Activated CD8-positive, alpha-beta memory T cell treated with anti-CD3 and anti-CD28 coated beads, Interleukin-2, amount 10 ng/mL, durations not matched to agents 7 days and 5 days (primary cell): Measurements from ENCODE around the gene CDK19. TPM values are rescaled to one million over a fixed set of nuclear protein-coding genes. Genes with fewer than 3 reads are reported as not detected.
"Not testable (repeated sequence)": the region's sequence is repeated elsewhere in the genome, so short reads cannot be mapped to it uniquely, and the experiment has no call there.

Experiments used
- ATAC-seq: fragments of 150-1000 bp; cut with Tn5 transposase; one replicate; pipeline ENCODE4 v1.10.0; 2021; ENCODE audit warnings: moderate library complexity
- CTCF ChIA-PET: fragments of 350-600 bp; sonication (Branson Sonifier 250); formaldehyde crosslinking; loops from one replicate; lab custom pipeline; 2021; ENCODE audit warnings: antibody characterized with exemption; lab: Charles Lee
- DNase-seq: peaks from one replicate; pipeline ENCODE4 v3.0.0-alpha.2; 2020
- H3K27ac Mint-ChIP-seq: one replicate; pipeline ENCODE4 v1.8.0; 2021; ENCODE audit warnings: mild to moderate bottlenecking, mixed read lengths
- H3K27me3 Mint-ChIP-seq: one replicate; pipeline ENCODE4 v1.8.0; 2021; ENCODE audit warnings: mixed read lengths
- H3K36me3 Mint-ChIP-seq: one replicate; pipeline ENCODE4 v1.8.0; 2021; ENCODE audit warnings: mild to moderate bottlenecking, mixed read lengths
- H3K4me1 Mint-ChIP-seq: one replicate; pipeline ENCODE4 v1.8.0; 2021; ENCODE audit warnings: mixed read lengths
- H3K4me3 Mint-ChIP-seq: one replicate; pipeline ENCODE4 v1.8.0; 2021; ENCODE audit warnings: mild to moderate bottlenecking, moderate library complexity, mixed read lengths
- H3K9me3 Mint-ChIP-seq: one replicate; pipeline ENCODE4 v1.8.0; 2022; ENCODE audit warnings: low read depth, mixed read lengths
- total RNA-seq, 2 experiments: library from RNA; stranded (reverse); gene quantifications; one replicate each; pipeline ENCODE4 v1.2.3, GENCODE V29; 2021

Gene CDK19
- total RNA-seq, 2 experiments from 2014 or later: 27.8 to 29.4 TPM

- H3K4me1 Mint-ChIP-seq: peaks cover 2% of the 10 kb centered on the region
- no peaks in the 10 kb centered on the region for H3K9me3 Mint-ChIP-seq
- H3K27ac Mint-ChIP-seq: no peak overlapping the region
- H3K4me3 Mint-ChIP-seq: no peak overlapping the region
- H3K27me3 Mint-ChIP-seq: no peaks in the 10 kb centered on the region
- no peak for DNase-seq
- no peak for ATAC-seq
- CTCF ChIA-PET: no interaction called here
- H3K36me3 Mint-ChIP-seq: peaks cover 12% of the 10 kb centered on the region
Measured at GRCh38 chr6:110609101-110609500, 206.2 kb downstream of the CDK19 start.

- no peak overlapping the region for H3K4me3 Mint-ChIP-seq
- no peak for DNase-seq
- no peaks in the 10 kb centered on the region for H3K9me3 Mint-ChIP-seq
- peaks cover 12% of the 10 kb centered on the region for H3K36me3 Mint-ChIP-seq
- CTCF ChIA-PET: interaction anchor here (0.7 kb wide), 2 partner anchors 105 to 497 kb away, joined by 3 to 6 read pairs; no protein-coding TSS in a partner anchor
- H3K27ac Mint-ChIP-seq: no peak overlapping the region
- peaks cover 2% of the 10 kb centered on the region for H3K4me1 Mint-ChIP-seq
- no peaks in the 10 kb centered on the region for H3K27me3 Mint-ChIP-seq
- no peak for ATAC-seq
Measured at GRCh38 chr6:110608151-110608550, 207.1 kb downstream of the CDK19 start.

GRCh38 chr6:110606151-110606550, 209.1 kb downstream of the CDK19 start:
- ATAC-seq: no peak
- H3K27ac Mint-ChIP-seq: no peak overlapping the region
- no peak for DNase-seq
- peaks cover 2% of the 10 kb centered on the region for H3K4me1 Mint-ChIP-seq
- peaks cover 10% of the 10 kb centered on the region for H3K36me3 Mint-ChIP-seq
- CTCF ChIA-PET: no interaction called here
- H3K9me3 Mint-ChIP-seq: no peaks in the 10 kb centered on the region
- no peaks in the 10 kb centered on the region for H3K27me3 Mint-ChIP-seq
- no peak overlapping the region for H3K4me3 Mint-ChIP-seq

- H3K4me3 Mint-ChIP-seq, H3K4me1 Mint-ChIP-seq, DNase-seq, H3K27ac Mint-ChIP-seq, H3K27me3 Mint-ChIP-seq, ATAC-seq, H3K36me3 Mint-ChIP-seq, H3K9me3 Mint-ChIP-seq, CTCF ChIA-PET: not testable (repeated sequence)
Measured at GRCh38 chr6:110600640-110601039, 214.6 kb downstream of the CDK19 start.

GRCh38 chr6:110597761-110598160, 217.5 kb downstream of the CDK19 start:
- H3K4me3 Mint-ChIP-seq: no peak overlapping the region
- CTCF ChIA-PET: no interaction called here
- no peaks in the 10 kb centered on the region for H3K27me3 Mint-ChIP-seq
- no peaks in the 10 kb centered on the region for H3K4me1 Mint-ChIP-seq
- DNase-seq: no peak
- no peak overlapping the region for H3K27ac Mint-ChIP-seq
- peaks cover 2% of the 10 kb centered on the region for H3K9me3 Mint-ChIP-seq
- H3K36me3 Mint-ChIP-seq: peaks cover 14% of the 10 kb centered on the region
- no peak for ATAC-seq

- CTCF ChIA-PET: no interaction called here
- no peak for DNase-seq
- Mint-ChIP-seq H3K27me3 (no peaks in the 10 kb centered on the region), H3K4me3 (no peak overlapping the region), H3K9me3 (peaks cover 2% of the 10 kb centered on the region), H3K4me1 (peaks cover 6% of the 10 kb centered on the region), H3K27ac (no peak overlapping the region), H3K36me3 (peaks cover 14% of the 10 kb centered on the region)
- no peak for ATAC-seq
Measured at GRCh38 chr6:110596354-110596753, 218.9 kb downstream of the CDK19 start.

GRCh38 chr6:110595112-110595511, 220.2 kb downstream of the CDK19 start:
- Mint-ChIP-seq H3K27me3 (no peaks in the 10 kb centered on the region), H3K27ac (no peak overlapping the region), H3K36me3 (peaks cover 12% of the 10 kb centered on the region), H3K4me3 (no peak overlapping the region), H3K4me1 (peaks cover 18% of the 10 kb centered on the region), H3K9me3 (peaks cover 2% of the 10 kb centered on the region)
- CTCF ChIA-PET: interaction anchor here (0.7 kb wide), 1 partner anchor 17 kb away, joined by 3 read pairs; no protein-coding TSS in a partner anchor
- no peak for DNase-seq
- ATAC-seq: no peak

- DNase-seq (no peak), ATAC-seq (no peak)
- CTCF ChIA-PET: no interaction called here
- peaks cover 23% of the 10 kb centered on the region for H3K4me1 Mint-ChIP-seq
- no peak overlapping the region for H3K27ac Mint-ChIP-seq
- peaks cover 6% of the 10 kb centered on the region for H3K36me3 Mint-ChIP-seq
- H3K9me3 Mint-ChIP-seq: peaks cover 2% of the 10 kb centered on the region
- no peak overlapping the region for H3K4me3 Mint-ChIP-seq
- no peaks in the 10 kb centered on the region for H3K27me3 Mint-ChIP-seq
Measured at GRCh38 chr6:110593637-110594036, 221.6 kb downstream of the CDK19 start.

- DNase-seq (no peak), ATAC-seq (no peak)
- Mint-ChIP-seq H3K9me3 (peaks cover 2% of the 10 kb centered on the region), H3K4me1 (peaks cover 23% of the 10 kb centered on the region), H3K27me3 (no peaks in the 10 kb centered on the region), H3K27ac (no peak overlapping the region), H3K36me3 (peaks cover 6% of the 10 kb centered on the region), H3K4me3 (no peak overlapping the region)
- CTCF ChIA-PET: no interaction called here
Measured at GRCh38 chr6:110592765-110593164, 222.5 kb downstream of the CDK19 start.

GRCh38 chr6:110590821-110591351, 224.4 kb downstream of the CDK19 start:
- ATAC-seq: peak; percentile 60
- CTCF ChIA-PET: interaction anchor here (1.1 to 1.8 kb wide), 2 partner anchors 47 to 63 kb away, joined by 4 read pairs; no protein-coding TSS in a partner anchor
- peaks cover 23% of the 10 kb centered on the region for H3K4me1 Mint-ChIP-seq
- H3K9me3 Mint-ChIP-seq: peaks cover 2% of the 10 kb centered on the region
- peak overlapping the region; percentile 23 for H3K27ac Mint-ChIP-seq
- H3K27me3 Mint-ChIP-seq: no peaks in the 10 kb centered on the region
- no peak overlapping the region for H3K4me3 Mint-ChIP-seq
- H3K36me3 Mint-ChIP-seq: peaks cover 6% of the 10 kb centered on the region
- DNase-seq: peak; percentile 55

- Mint-ChIP-seq H3K27ac (peak overlapping the region; percentile 19), H3K4me1 (peaks cover 23% of the 10 kb centered on the region), H3K27me3 (no peaks in the 10 kb centered on the region), H3K4me3 (no peak overlapping the region), H3K36me3 (peaks cover 5% of the 10 kb centered on the region), H3K9me3 (peaks cover 2% of the 10 kb centered on the region)
- ATAC-seq: no peak
- CTCF ChIA-PET: interaction anchor here (1.0 to 1.5 kb wide), 3 partner anchors 31 to 62 kb away, joined by 3 to 4 read pairs (median 4); no protein-coding TSS in a partner anchor
- no peak for DNase-seq
Measured at GRCh38 chr6:110589865-110590513, 225.3 kb downstream of the CDK19 start.

- DNase-seq: no peak
- no peaks in the 10 kb centered on the region for H3K27me3 Mint-ChIP-seq
- no peak overlapping the region for H3K4me3 Mint-ChIP-seq
- H3K9me3 Mint-ChIP-seq: no peaks in the 10 kb centered on the region
- H3K4me1 Mint-ChIP-seq: peaks cover 21% of the 10 kb centered on the region
- no peaks in the 10 kb centered on the region for H3K36me3 Mint-ChIP-seq
- CTCF ChIA-PET: no interaction called here
- ATAC-seq: no peak
- no peak overlapping the region for H3K27ac Mint-ChIP-seq
Measured at GRCh38 chr6:110587328-110587727, 227.9 kb downstream of the CDK19 start.

- CTCF ChIA-PET: no interaction called here
- ATAC-seq (no peak), DNase-seq (no peak)
- H3K4me1 Mint-ChIP-seq: no peaks in the 10 kb centered on the region
- no peak overlapping the region for H3K27ac Mint-ChIP-seq
- no peaks in the 10 kb centered on the region for H3K9me3 Mint-ChIP-seq
- H3K36me3 Mint-ChIP-seq: peaks cover 5% of the 10 kb centered on the region
- no peak overlapping the region for H3K4me3 Mint-ChIP-seq
- H3K27me3 Mint-ChIP-seq: no peaks in the 10 kb centered on the region
Measured at GRCh38 chr6:110581679-110582078, 233.6 kb downstream of the CDK19 start.

- H3K4me1 Mint-ChIP-seq, CTCF ChIA-PET, H3K27ac Mint-ChIP-seq, H3K36me3 Mint-ChIP-seq, DNase-seq, ATAC-seq, H3K9me3 Mint-ChIP-seq, H3K27me3 Mint-ChIP-seq, H3K4me3 Mint-ChIP-seq: not testable (repeated sequence)
Measured at GRCh38 chr6:110577596-110578167, 237.6 kb downstream of the CDK19 start.
